HFFc6 (cell line): ENCODE measurements around the gene GFRA1. TPM values are rescaled to one million over a fixed set of nuclear protein-coding genes. Genes with fewer than 3 reads are reported as not detected.

Experiments
- DNase-seq: peaks from one replicate; pipeline ENCODE4 v3.0.0-alpha.2; 2018
- H3K27ac Mint-ChIP-seq: 2 replicates; pipeline ENCODE4 v1.8.0; 2020; ENCODE audit warnings: mild to moderate bottlenecking, mixed read lengths
- H3K27me3 Mint-ChIP-seq: 2 replicates; pipeline ENCODE4 v1.8.0; 2021; ENCODE audit warnings: mild to moderate bottlenecking, moderate library complexity, mixed read lengths; ENCODE audit not compliant: insufficient read depth
- H3K36me3 Mint-ChIP-seq: 2 replicates; pipeline ENCODE4 v1.8.0; 2021; ENCODE audit warnings: low read depth, mixed read lengths
- H3K4me1 Mint-ChIP-seq: 2 replicates; pipeline ENCODE4 v1.8.0; 2020; ENCODE audit warnings: low read depth, mixed read lengths
- H3K4me3 Mint-ChIP-seq: 2 replicates; pipeline ENCODE4 v1.8.0; 2020; ENCODE audit warnings: mild to moderate bottlenecking, moderate library complexity, mixed read lengths
- H3K9me3 Mint-ChIP-seq: 2 replicates; pipeline ENCODE4 v1.8.0; 2020; ENCODE audit warnings: mild to moderate bottlenecking, mixed read lengths
- total RNA-seq, 6 experiments: library from RNA; stranded (reverse); fragmentation: NEBNext Ultra II Directional; extraction: Animal tissue kit (Norgen Biotek cat#: 25700); gene quantifications; 2 replicates in 1 of 6; 3 replicates in 5 of 6; pipeline ENCODE4 v1.2.3, GENCODE V29; 2021
- TF ChIP-seq, protein P1 (sequence below): fragments of 200-600 bp; sonication (generic); IDR thresholded peaks from 2 replicates; pipeline ENCODE4 v1.5.0; 2021; ENCODE audit warnings: antibody characterized with exemption, mild to moderate bottlenecking

Gene GFRA1
- total RNA-seq, 6 experiments from 2014 or later = 7.3 to 17.2 (median 15.9) TPM

DNA sequence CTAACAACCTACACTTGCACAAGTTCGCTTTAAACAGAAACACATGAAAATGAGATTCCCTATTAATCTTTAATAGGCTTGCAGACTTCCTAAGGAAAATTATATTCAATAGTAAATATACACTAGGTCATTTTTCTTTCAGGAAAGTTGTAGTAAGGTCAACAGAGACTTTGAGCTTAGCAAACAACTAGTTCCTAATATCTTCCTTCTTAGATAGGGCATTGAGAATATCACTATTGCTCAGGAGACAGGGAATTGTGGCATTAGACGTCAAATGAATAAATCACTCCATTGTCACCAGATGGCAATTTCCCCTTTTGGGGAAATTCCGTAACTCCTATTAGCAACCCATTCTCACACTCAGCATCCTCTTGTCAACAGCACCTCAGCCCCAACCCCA is 164.9 kb downstream of the GFRA1 start:
- no peak overlapping the region for H3K4me3 Mint-ChIP-seq
- no peaks in the 10 kb centered on the region; the same call in 1 of the 2 replicates for H3K36me3 Mint-ChIP-seq
- no peak overlapping the region for H3K27ac Mint-ChIP-seq
- no peak for DNase-seq
- no peaks in the 10 kb centered on the region for H3K9me3 Mint-ChIP-seq
- TF ChIP-seq, protein P1, sequence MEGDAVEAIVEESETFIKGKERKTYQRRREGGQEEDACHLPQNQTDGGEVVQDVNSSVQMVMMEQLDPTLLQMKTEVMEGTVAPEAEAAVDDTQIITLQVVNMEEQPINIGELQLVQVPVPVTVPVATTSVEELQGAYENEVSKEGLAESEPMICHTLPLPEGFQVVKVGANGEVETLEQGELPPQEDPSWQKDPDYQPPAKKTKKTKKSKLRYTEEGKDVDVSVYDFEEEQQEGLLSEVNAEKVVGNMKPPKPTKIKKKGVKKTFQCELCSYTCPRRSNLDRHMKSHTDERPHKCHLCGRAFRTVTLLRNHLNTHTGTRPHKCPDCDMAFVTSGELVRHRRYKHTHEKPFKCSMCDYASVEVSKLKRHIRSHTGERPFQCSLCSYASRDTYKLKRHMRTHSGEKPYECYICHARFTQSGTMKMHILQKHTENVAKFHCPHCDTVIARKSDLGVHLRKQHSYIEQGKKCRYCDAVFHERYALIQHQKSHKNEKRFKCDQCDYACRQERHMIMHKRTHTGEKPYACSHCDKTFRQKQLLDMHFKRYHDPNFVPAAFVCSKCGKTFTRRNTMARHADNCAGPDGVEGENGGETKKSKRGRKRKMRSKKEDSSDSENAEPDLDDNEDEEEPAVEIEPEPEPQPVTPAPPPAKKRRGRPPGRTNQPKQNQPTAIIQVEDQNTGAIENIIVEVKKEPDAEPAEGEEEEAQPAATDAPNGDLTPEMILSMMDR = no peak
- H3K27me3 Mint-ChIP-seq = peaks cover 4% of the 10 kb centered on the region
- H3K4me1 Mint-ChIP-seq = peaks cover 5% of the 10 kb centered on the region

DNA sequence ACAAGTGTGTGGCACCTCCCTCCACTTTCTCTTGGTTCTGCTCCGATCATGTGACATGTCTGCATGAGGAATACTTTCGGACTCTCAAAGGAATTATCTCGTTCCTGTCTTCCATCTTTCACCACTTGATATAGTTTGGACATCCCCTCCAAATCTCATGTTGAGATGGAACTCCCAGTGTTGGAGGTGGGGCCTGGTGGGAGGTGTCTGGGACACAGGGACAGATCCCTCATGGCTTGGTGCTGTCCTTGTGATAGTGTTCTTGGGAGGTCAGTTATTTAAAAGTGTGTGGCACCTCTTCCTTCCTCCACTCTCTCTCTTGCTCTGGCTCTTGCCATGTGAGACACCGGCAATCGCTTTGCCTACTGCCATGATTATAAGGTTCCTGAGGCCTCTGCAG is 166.4 kb downstream of the GFRA1 start:
- no peaks in the 10 kb centered on the region; the same call in 1 of the 2 replicates for H3K36me3 Mint-ChIP-seq
- no peaks in the 10 kb centered on the region for H3K4me1 Mint-ChIP-seq
- TF ChIP-seq, protein P1 = no peak
- no peak overlapping the region for H3K27ac Mint-ChIP-seq
- no peak overlapping the region for H3K4me3 Mint-ChIP-seq
- H3K27me3 Mint-ChIP-seq = peaks cover 4% of the 10 kb centered on the region
- H3K9me3 Mint-ChIP-seq = no peaks in the 10 kb centered on the region
- DNase-seq = no peak

DNA sequence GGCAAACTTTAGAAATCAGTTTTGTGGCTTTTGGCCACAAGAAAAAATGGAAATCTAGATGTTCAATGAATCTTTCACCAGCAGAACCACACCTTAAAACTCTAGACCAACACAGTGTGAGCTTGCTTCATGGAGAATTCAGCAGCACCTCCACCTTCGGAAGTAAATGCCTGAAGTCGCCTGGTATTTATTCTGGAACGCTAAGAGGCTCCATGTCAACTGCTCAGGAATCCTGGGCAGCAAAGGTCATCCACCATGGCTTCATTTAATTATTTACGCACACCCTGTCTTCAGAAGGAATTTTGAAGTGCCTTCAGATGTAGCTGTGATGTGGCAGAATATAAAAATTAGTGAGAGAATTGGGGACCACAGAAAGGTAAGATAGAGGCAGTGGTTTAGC is 167.7 kb downstream of the GFRA1 start:
- Mint-ChIP-seq H3K36me3 (no peaks in the 10 kb centered on the region; the same call in 1 of the 2 replicates), H3K27ac (no peak overlapping the region), H3K27me3 (peaks cover 2% of the 10 kb centered on the region; the same call in 1 of the 2 replicates), H3K9me3 (no peaks in the 10 kb centered on the region), H3K4me3 (no peak overlapping the region), H3K4me1 (no peaks in the 10 kb centered on the region)
- TF ChIP-seq, protein P1 = no peak
- DNase-seq = no peak

DNA sequence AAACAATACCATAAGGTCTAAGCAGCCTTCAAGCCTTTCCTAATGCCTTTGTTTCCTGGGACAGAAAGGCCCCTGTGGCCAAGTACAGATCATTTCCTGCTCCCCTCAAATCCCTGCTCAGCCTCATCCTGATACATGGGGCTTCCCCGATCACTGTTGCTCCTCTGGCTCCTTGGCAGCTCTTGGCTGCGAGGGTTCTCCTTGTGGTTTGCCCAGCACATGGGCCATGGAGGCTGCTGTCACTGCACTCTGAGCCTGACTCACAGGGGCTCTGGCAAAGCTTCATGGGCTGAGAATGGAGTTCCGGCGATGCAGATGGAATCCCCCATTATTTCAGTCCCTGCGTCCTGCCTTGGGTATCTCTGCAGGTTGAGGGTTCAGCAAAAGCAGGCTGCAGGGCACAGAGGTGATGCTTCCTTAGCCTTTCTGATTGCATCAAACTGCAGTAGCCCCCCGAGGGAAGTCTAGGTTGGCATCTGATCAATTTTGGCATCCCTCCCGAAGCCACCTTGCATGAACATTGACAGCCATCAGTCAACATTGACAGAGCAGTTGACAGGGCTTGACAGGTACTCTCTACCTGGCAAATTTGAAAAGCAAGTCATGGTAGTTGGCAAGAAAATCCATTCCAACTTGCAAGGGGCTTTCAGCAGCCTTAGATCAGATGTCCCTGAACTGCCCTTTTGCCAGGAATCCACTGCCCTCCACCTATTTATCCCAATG is 168.6 kb downstream of the GFRA1 start:
- no peak overlapping the region for H3K27ac Mint-ChIP-seq
- H3K27me3 Mint-ChIP-seq = peaks cover 3% of the 10 kb centered on the region; the same call in 1 of the 2 replicates
- H3K4me1 Mint-ChIP-seq = no peaks in the 10 kb centered on the region
- H3K4me3 Mint-ChIP-seq = no peak overlapping the region
- no peaks in the 10 kb centered on the region; the same call in 1 of the 2 replicates for H3K36me3 Mint-ChIP-seq
- no peak for DNase-seq
- no peaks in the 10 kb centered on the region for H3K9me3 Mint-ChIP-seq
- TF ChIP-seq, protein P1 = no peak

DNA sequence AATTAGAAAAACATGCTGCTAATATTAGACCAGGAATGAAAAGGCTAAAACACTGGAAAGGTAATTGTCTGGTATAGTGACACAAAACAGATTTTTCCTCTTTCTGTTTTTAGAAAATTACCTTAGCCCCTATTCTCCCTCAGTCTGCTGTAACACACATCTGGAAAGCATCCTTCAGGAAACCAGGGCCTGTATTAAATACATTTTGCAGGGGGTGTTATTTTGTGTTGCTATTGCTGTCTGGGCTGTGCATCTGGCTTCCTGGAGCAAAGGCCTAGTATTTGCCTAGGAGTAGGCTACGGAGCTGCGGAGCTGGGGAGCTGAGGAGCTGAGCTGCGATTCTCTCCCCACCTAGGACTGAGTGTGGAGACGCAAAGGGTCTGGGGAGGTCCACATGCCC is 169.3 kb downstream of the GFRA1 start:
- H3K27me3 Mint-ChIP-seq = peaks cover 4% of the 10 kb centered on the region; the same call in 1 of the 2 replicates
- no peak overlapping the region for H3K4me3 Mint-ChIP-seq

More for the DNA sequence above, 169.3 kb downstream of the GFRA1 start:
- Mint-ChIP-seq H3K36me3 (no peaks in the 10 kb centered on the region; the same call in 1 of the 2 replicates), H3K27ac (no peak overlapping the region), H3K9me3 (no peaks in the 10 kb centered on the region), H3K4me1 (peaks cover 4% of the 10 kb centered on the region)
- TF ChIP-seq, protein P1 = no peak
- no peak for DNase-seq
